Endothelial cell of umbilical vein (primary cell): ENCODE data around the gene MECP2. TPM values are rescaled to one million over a fixed set of nuclear protein-coding genes. Genes with fewer than 3 reads are reported as not detected.

Experiments used
- BruUV-seq: library from RNA; stranded (reverse); fragments of 400-500 nt; replicated peaks from 2 replicates; lab custom pipeline; 2021; lab: Mats Ljungman, UMichigan
- CTCF ChIA-PET: fragments of 300-600, 350-600 bp; sonication (Branson Sonifier 250); formaldehyde crosslinking; loops from one replicate; lab custom pipeline; 2021; ENCODE audit warnings: antibody characterized with exemption, inconsistent platforms; lab: Charles Lee
- POLR2A ChIA-PET: fragments of 300-600, 350-600 bp; sonication (Branson Sonifier 250); formaldehyde crosslinking; loops from one replicate; lab custom pipeline; 2021; ENCODE audit warnings: antibody characterized with exemption, inconsistent platforms; lab: Charles Lee
- DNase-seq: peaks from one replicate; pipeline ENCODE4 v3.0.0-alpha.2; 2011; ENCODE audit warnings: low read depth, low spot score
- FAIRE-seq: peaks from 2 replicates; lab custom pipeline; 2011; peaks lifted over from hg19 to GRCh38; lab: Jason Lieb, UNC
- H2AFZ ChIP-seq: 2 replicates; pipeline ENCODE4 v1.6.0; 2012; ENCODE audit warnings: low read depth, low read length, control low read depth, inconsistent platforms
- H3K27ac ChIP-seq: 2 replicates; pipeline ENCODE4 v1.5.1; 2011; ENCODE audit warnings: low read depth, mild to moderate bottlenecking, control low read depth, low read length, moderate library complexity; ENCODE audit not compliant: insufficient read depth
- H3K27me3 ChIP-seq, 2 experiments: 2 replicates each; pipeline versions ENCODE4 v1.6.0 to v1.6.1; 2011; ENCODE audit warnings: low read length in 2 of 2, mixed read lengths in 1 of 2; ENCODE audit not compliant: control insufficient read depth in 2 of 2, insufficient read depth in 2 of 2
- H3K36me3 ChIP-seq, 2 experiments: 2 replicates in 1 of 2; 3 replicates in 1 of 2; pipeline ENCODE4 v1.5.1; 2011; ENCODE audit warnings: low read length in 2 of 2, mild to moderate bottlenecking in 1 of 2, moderate library complexity in 1 of 2; ENCODE audit not compliant: control insufficient read depth in 2 of 2, insufficient read depth in 2 of 2; ENCODE audit errors: extremely low read depth in 1 of 2
- H3K4me1 ChIP-seq: 3 replicates; pipeline ENCODE4 v1.5.1; 2011; ENCODE audit warnings: mild to moderate bottlenecking, low read length; ENCODE audit not compliant: control insufficient read depth, insufficient read depth; ENCODE audit errors: extremely low read depth
- H3K4me2 ChIP-seq: 2 replicates; pipeline ENCODE4 v1.6.1; 2011; ENCODE audit warnings: low read length, control low read depth, mixed read lengths; ENCODE audit not compliant: insufficient read depth
- H3K4me3 ChIP-seq, 3 experiments: fragments of 200-600 bp in 1 of 3; sonication (generic), shearing (Covaris generic) in 1 of 3; replicated peaks in 1 of 3; 2 replicates each; pipeline ENCODE4 v1.5.1; 2011 to 2016; ENCODE audit warnings: control low read depth in 3 of 3, low read length in 3 of 3, mild to moderate bottlenecking in 2 of 3, inconsistent platforms in 1 of 3, low read depth in 1 of 3, moderate library complexity in 1 of 3; ENCODE audit not compliant: insufficient read depth in 1 of 3
- H3K79me2 ChIP-seq: 2 replicates; pipeline ENCODE4 v1.6.0; 2012; ENCODE audit warnings: low read length, inconsistent platforms; ENCODE audit not compliant: control insufficient read depth, insufficient read depth
- H3K9ac ChIP-seq: replicated peaks from 2 replicates; pipeline ENCODE3; 2011; ENCODE audit warnings: low read length, control low read depth; ENCODE audit not compliant: insufficient read depth; ENCODE audit errors: extremely low read depth
- H3K9me1 ChIP-seq: replicated peaks from 3 replicates; pipeline ENCODE4 v1.6.0; 2011; ENCODE audit warnings: mild to moderate bottlenecking, low read length; ENCODE audit not compliant: control insufficient read depth, insufficient read depth; ENCODE audit errors: extremely low read depth
- H3K9me3 ChIP-seq: replicated peaks from 2 replicates; pipeline ENCODE4 v1.5.1; 2012; ENCODE audit warnings: low read length, inconsistent platforms; ENCODE audit not compliant: control insufficient read depth, insufficient read depth
- H4K20me1 ChIP-seq: replicated peaks from 2 replicates; pipeline ENCODE3; 2011; ENCODE audit warnings: mild to moderate bottlenecking, low read length; ENCODE audit not compliant: control insufficient read depth, insufficient read depth; ENCODE audit errors: extremely low read depth
- EZH2 ChIP-seq: IDR thresholded peaks from 2 replicates; pipeline ENCODE4 v1.6.1; 2012; ENCODE audit warnings: borderline replicate concordance, low read depth, mild to moderate bottlenecking, moderate library complexity, low read length, inconsistent platforms; ENCODE audit not compliant: severe bottlenecking
- GATA2 ChIP-seq: IDR thresholded peaks from 2 replicates; pipeline ENCODE4 v1.7.0; 2011; ENCODE audit warnings: low read depth, mild to moderate bottlenecking, moderate library complexity, mixed read lengths, low read length; ENCODE audit not compliant: insufficient read length, insufficient read depth
- JUN ChIP-seq: IDR thresholded peaks from 2 replicates; pipeline ENCODE4 v1.6.1; 2011; ENCODE audit warnings: borderline replicate concordance, low read depth; ENCODE audit not compliant: insufficient read length, insufficient read depth
- MYC ChIP-seq: IDR thresholded peaks from one replicate; pipeline ENCODE4 v1.6.1; 2011; ENCODE audit warnings: mild to moderate bottlenecking, low read depth, low read length
- POLR2A ChIP-seq: IDR thresholded peaks from 2 replicates; pipeline ENCODE4 v1.6.1; 2012; ENCODE audit warnings: low read depth, mild to moderate bottlenecking, control low read depth, low read length
- dilution Hi-C: fragments of 300-500 bp; cut with MboI; formaldehyde crosslinking; loops from one replicate; pipeline ENCODE4 v1.15.0; 2019; ENCODE audit warnings: low sequenced_read_pairs; ENCODE audit not compliant: extremely low pct_ligation_motif_present
- intact Hi-C: fragments of 100-400 bp; cut with micrococcal nuclease; formaldehyde crosslinking; loops from one replicate; pipeline ENCODE4 v1.10.0; 2022
- polyA plus RNA-seq, 4 experiments: library from polyadenylated mRNA; depleted of rRNA in 3 of 4; stranded (reverse) in 3 of 4; unstranded in 1 of 4; fragments of >200 nt; gene quantifications; 2 replicates each; pipeline versions ENCODE4 v1.2.1 to v1.2.3, GENCODE V29; 2011 to 2012; ENCODE audit warnings: missing spikeins in 1 of 4
- total RNA-seq: library from RNA; stranded (reverse); gene quantifications from 2 replicates; pipeline ENCODE4 v1.2.3, GENCODE V29; 2021
- TF ChIP-seq, protein P1 (sequence below): IDR thresholded peaks from 2 replicates; pipeline ENCODE4 v1.6.1; 2011; ENCODE audit not compliant: insufficient read depth, insufficient read length
- TF ChIP-seq, protein P2 (sequence below), 2 donors: IDR thresholded peaks; 1 replicate in 1 of 2; 2 replicates in 1 of 2; pipeline ENCODE4 v1.5.1; 2011; ENCODE audit warnings: low read length in 2 of 2, mild to moderate bottlenecking in 2 of 2, moderate library complexity in 2 of 2, control low read depth in 1 of 2, inconsistent platforms in 1 of 2, low read depth in 1 of 2; ENCODE audit not compliant: insufficient read depth in 1 of 2; ENCODE audit errors: extremely low read depth in 1 of 2

The MECP2 gene
- total and polyA plus RNA-seq, 2 donors (not counting 3 experiments of a cell fraction or from before 2014, with no cell fraction given), result 9.0 to 45.3 TPM

DNA sequence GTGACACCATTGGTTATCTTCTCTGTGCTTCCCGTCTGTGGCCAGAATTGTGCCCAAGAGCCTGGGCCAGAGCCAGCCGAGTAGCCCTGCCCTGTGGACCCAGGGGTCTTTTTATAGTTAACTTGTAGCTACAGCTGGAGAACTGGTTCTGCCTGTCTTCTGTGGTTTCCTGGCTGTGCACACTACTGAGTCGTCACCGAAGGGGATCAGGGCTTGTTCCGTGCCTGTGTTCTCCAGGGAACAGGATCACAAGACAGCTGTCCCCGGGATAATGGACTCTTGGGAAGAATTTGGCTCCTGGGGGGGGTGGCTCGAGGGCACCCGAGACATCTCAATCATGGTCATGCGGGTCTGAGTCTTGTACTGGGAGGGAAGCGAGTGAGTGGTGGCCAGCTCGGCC lies 24.4 kb upstream of the MECP2 start:
- dilution Hi-C loops, result no loop called here
- no peaks in the 10 kb centered on the region for H3K9me1 ChIP-seq
- H4K20me1 ChIP-seq, result no peaks in the 10 kb centered on the region
- no peak overlapping the region for H3K4me2 ChIP-seq
- FAIRE-seq (no peak), DNase-seq (no peak)
- H3K9me3 ChIP-seq, result no peaks in the 10 kb centered on the region
- no peak overlapping the region for H3K4me3 ChIP-seq
- H3K4me1 ChIP-seq, result no peaks in the 10 kb centered on the region
- TF ChIP-seq JUN, result no peak
- no peaks in the 10 kb centered on the region for H3K79me2 ChIP-seq
- CTCF ChIA-PET, result interaction anchor here (1.3 kb wide), 1 partner anchor 10 kb away, joined by 3 read pairs; no protein-coding TSS in a partner anchor
- H3K27ac ChIP-seq, result no peak overlapping the region
- H3K9ac ChIP-seq, result no peak overlapping the region
- intact Hi-C loops, result no loop called here
- no peak overlapping the region for H2AFZ ChIP-seq
- no peaks in the 10 kb centered on the region for H3K36me3 ChIP-seq
- POLR2A ChIA-PET, result no interaction called here
- no peaks in the 10 kb centered on the region for H3K27me3 ChIP-seq
- no TSS peak for BruUV-seq

DNA sequence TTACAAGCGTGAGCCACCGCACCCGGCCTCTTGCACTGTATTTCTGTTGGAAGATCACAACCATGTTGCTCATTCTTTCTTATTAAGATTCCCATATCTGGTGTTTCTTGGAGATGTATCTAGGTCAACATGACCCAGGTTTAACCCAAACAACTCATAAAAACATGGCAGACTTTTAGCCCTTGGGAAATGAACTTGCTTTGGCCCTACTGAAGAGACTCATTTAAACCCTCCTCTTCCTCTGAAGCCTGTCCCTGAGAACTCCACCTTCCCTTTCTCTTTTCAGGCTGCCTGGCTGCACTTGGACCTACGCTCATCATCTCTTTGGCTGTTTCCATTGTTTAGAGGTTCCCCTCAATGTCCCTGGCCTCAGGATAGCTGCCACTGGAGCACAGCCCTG lies 23.7 kb upstream of the MECP2 start:
- POLR2A ChIA-PET, result no interaction called here
- H3K27ac ChIP-seq, result no peak overlapping the region
- H3K36me3 ChIP-seq, result no peaks in the 10 kb centered on the region
- no peak overlapping the region for H2AFZ ChIP-seq
- no peaks in the 10 kb centered on the region for H4K20me1 ChIP-seq
- DNase-seq, result no peak
- H3K9ac ChIP-seq, result no peak overlapping the region
- intact Hi-C loops (no loop called here), dilution Hi-C loops (no loop called here)
- H3K9me3 ChIP-seq, result no peaks in the 10 kb centered on the region
- TF ChIP-seq POLR2A, result no peak
- no peak for TF ChIP-seq MYC
- TF ChIP-seq GATA2, result no peak
- TF ChIP-seq, protein P1, sequence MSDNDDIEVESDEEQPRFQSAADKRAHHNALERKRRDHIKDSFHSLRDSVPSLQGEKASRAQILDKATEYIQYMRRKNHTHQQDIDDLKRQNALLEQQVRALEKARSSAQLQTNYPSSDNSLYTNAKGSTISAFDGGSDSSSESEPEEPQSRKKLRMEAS, result no peak
- TF ChIP-seq JUN, result no peak
- TF ChIP-seq, protein P2, sequence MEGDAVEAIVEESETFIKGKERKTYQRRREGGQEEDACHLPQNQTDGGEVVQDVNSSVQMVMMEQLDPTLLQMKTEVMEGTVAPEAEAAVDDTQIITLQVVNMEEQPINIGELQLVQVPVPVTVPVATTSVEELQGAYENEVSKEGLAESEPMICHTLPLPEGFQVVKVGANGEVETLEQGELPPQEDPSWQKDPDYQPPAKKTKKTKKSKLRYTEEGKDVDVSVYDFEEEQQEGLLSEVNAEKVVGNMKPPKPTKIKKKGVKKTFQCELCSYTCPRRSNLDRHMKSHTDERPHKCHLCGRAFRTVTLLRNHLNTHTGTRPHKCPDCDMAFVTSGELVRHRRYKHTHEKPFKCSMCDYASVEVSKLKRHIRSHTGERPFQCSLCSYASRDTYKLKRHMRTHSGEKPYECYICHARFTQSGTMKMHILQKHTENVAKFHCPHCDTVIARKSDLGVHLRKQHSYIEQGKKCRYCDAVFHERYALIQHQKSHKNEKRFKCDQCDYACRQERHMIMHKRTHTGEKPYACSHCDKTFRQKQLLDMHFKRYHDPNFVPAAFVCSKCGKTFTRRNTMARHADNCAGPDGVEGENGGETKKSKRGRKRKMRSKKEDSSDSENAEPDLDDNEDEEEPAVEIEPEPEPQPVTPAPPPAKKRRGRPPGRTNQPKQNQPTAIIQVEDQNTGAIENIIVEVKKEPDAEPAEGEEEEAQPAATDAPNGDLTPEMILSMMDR (IDR thresholded peaks at IDR 0.05; ENCODE audit: extremely low read depth in 1 of 2, insufficient read depth in 1 of 2, low read depth in 1 of 2, low read length in 2 of 2), result no peak
- no peak for TF ChIP-seq EZH2
- no peaks in the 10 kb centered on the region for H3K27me3 ChIP-seq
- no peaks in the 10 kb centered on the region for H3K4me1 ChIP-seq
- H3K4me2 ChIP-seq, result no peak overlapping the region
- no peak for FAIRE-seq
- no peaks in the 10 kb centered on the region for H3K79me2 ChIP-seq
- CTCF ChIA-PET, result interaction anchor here (1.3 kb wide), 1 partner anchor 10 kb away, joined by 3 read pairs; no protein-coding TSS in a partner anchor
- BruUV-seq, result no TSS peak
- no peak overlapping the region for H3K4me3 ChIP-seq
- no peaks in the 10 kb centered on the region for H3K9me1 ChIP-seq
